ENCODE measurements around the gene ERGIC1.
A peak's percentile ranks its signal among the peaks of the same experiment; 100 is the strongest.
"Not testable (repeated sequence)": the region's sequence is repeated elsewhere in the genome, so short reads cannot be mapped to it uniquely, and the experiment has no call there.

Gene ERGIC1

GRCh38 chr5:172801179-172801671 lies 32.8 kb upstream of the ERGIC1 start:
- DNase-seq = no peak

GRCh38 chr5:172802112-172802511 lies 31.9 kb upstream of the ERGIC1 start:
- DNase-seq = no peak

GRCh38 chr5:172802567-172803176 lies 31.4 kb upstream of the ERGIC1 start:
- no peak for DNase-seq

GRCh38 chr5:172805018-172805683 lies 28.9 kb upstream of the ERGIC1 start:
- no peak for DNase-seq

- no peak for DNase-seq
These were observed 28.3 kb upstream of the ERGIC1 start for GRCh38 chr5:172805736-172806255.

DNA sequence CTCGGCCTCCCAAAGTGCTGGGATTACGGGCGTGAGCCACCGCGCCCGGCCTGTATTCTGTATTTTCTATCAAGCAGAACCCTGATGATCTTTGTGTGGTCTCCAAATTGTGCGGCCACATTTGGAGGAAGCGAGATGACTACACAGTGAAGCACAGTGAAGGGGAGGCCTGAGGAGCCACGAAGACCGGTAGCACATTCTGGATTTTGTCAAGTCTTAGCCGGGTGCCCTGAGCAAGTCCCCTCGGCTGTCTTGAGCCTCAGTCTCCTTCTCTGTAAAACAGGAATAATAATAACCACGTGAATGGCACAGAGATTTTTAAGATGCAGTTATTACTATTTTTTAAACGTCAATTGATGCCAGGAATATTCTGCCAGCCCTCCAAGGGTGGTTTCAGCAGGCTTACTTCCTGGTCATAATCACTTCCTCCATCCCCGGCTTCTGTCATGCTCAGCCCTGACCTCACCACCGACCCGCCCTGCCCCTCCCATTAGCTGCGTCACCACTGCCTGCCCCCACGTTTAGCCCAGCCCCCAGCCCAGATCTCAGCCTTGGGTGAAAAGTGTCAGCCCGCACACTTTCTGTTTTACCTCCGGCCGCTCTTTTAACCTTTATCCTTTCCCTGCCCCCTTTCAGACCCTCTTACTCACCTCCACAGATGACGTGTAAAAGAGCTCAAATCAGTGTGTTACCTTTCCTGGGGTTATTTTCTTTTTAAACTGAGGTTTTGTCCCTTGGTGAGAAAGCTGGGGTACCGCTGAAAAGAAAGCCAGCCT lies 27.0 kb upstream of the ERGIC1 start:
- peak; percentile 93 for DNase-seq

DNA sequence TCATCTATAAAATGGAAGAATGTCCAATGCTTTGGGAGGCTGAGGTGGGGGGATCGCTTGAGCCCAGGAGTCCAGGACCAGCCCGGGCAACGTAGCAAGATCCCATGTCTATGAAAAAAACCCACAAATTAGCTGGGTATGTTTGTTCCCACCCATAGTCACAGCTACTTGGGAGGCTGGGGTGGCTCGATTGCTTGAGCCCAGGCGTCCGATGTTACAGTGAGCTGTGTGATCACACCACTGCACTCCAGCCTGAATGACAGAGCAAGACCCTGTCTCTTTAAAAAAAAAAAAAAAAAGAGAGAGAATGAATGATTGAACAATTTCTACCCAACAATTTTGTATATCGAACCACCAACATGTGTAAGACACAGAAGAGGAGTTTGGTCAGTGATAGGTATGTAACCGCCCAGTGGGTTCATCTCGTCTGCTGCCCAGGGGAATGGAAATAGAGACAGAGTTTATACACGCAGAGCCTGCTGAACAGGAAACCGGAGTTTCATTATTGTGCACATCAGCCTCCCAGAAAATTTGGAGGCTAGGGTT lies 26.2 kb upstream of the ERGIC1 start:
- DNase-seq = no peak

- no peak for DNase-seq
These were observed 24.3 kb upstream of the ERGIC1 start for GRCh38 chr5:172809774-172810173.

DNA sequence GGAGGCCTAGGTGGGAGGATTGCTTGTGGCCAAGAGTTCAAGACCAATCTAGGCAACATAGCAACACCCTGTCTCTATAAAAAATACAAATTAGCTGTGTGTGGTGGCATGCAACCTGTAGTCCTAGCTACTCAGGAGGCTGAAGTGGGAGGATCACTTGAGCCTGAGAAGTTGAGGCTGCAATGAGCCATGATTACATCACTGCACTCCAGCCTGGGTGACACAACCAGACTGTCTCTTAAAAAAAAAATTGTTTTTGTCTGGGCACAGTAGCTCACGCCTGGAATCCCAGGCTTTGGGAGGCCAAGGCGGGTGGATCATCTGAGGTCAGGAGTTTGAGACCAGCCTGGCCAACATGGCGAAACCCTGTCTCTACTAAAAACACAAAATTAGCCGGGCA lies 23.1 kb upstream of the ERGIC1 start:
- not testable (repeated sequence) for DNase-seq

DNA sequence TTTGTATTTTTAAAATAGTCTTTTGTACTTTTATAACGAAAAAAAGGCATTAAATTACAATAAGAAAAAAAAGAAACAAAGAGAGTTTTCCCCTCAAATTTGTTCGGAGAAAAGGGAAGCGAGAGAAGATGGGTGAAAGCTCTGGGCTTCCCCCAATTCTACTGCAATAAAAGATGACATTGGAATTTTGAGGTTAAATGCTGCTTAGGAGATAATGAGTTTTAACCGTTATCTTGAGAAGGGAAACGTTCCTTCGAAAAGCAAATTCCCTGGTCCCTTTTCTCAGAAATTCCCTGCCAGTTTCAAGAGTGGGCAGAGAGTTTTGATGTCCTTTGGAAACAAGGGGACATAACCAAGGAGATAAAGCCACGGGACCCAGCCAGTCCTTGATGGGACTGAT lies 18.4 kb upstream of the ERGIC1 start:
- no peak for DNase-seq

- peak; percentile 34 for DNase-seq
These were observed 17.0 kb upstream of the ERGIC1 start for GRCh38 chr5:172816925-172817562.

DNA sequence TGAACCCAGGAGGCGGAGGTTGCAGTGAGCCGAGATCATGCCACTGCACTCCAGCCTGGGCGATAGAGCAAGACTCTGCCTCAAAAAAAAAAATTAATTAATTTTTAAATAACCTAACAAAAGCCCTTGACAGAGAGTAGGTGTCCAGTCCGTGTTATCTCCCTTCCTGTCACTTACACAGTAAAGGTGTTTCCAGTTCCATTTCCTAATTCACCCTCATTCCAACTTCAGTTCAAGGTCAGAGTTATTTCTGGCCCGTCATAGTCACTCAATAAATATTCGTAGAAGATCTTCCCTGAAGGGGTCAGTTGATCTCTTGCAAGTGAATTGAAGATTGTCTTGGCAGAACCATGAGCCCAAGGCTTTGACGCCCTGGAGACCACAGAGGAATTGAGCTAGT lies 16.4 kb upstream of the ERGIC1 start:
- no peak for DNase-seq

DNA sequence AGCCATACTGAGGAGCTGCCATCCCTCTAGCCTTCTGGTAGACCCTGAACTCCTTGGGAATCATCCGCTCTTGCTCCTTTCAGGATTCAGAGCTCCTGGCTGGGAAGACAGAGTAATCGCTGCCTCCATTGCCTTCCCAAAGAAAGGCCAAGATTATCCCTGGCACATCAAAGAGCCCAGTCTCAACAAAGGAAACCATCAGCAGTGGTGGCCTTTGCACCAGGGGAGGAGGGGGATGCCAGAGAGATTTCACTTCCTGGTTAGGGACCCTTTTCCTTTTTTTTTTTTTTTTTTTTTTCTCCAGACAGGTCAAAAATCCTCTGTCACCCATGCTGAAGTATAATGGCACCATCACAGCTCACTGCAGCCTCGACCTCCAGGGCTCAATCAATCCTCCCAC lies 16.0 kb upstream of the ERGIC1 start:
- no peak for DNase-seq

GRCh38 chr5:172819569-172819968 lies 14.5 kb upstream of the ERGIC1 start:
- no peak for DNase-seq

GRCh38 chr5:172820046-172820767 lies 13.8 kb upstream of the ERGIC1 start:
- no peak for DNase-seq

DNA sequence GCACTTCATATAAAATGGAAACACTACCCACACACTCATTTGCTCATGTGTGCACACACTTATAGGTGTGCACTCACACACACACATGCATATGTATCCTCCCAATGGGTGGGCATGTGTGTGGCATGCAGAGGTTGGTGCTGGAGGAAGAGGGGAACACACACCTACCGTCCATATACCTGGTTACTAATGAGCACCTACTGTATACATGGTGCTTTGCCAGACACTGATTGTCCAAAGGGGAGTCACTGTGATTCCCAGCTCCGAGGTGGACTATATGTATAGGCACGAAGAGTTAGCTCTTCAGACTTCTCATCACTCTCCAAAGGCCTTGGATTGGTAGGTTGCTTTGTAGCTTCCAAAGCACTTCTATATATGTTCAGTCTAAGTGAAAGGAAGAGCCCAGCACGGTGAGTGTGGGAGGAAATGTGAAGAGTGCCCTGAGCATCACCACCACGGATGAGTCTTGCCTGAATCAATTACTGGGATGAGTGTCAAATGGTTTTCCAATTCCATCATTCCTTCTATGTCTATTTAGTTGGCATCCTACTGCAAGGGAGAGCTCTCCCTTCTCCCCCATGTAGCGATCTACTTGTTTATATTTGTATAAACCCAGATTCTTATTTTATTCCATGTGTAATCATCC lies 12.6 kb upstream of the ERGIC1 start:
- no peak for DNase-seq

DNA sequence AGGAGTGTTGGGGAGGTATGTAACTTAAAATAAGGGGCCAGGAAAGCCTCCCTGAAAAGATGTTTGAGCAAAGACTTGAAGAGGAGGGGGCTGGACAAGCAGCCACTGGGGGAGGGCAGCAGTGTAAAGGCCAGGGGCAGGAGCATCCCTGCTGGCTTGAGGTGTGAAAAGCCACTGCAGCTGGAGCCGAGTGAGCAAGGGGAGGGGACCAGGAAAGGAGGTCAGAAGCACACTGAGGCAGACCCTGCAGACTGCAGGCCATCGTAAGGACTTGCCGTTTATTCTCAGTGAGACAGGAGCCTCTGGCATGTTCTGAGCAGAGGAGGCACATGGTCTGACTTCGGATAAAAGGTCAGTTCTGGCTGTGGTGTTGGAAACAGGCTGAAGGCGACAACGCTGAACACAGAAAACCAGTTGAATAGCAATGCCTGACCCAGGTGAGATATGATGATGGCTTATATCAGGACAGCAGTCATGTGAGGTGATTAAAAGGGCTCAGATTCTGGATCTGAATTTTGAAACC lies 10.2 kb upstream of the ERGIC1 start:
- DNase-seq = no peak

GRCh38 chr5:172825610-172826204 lies 8.3 kb upstream of the ERGIC1 start:
- no peak for DNase-seq

DNA sequence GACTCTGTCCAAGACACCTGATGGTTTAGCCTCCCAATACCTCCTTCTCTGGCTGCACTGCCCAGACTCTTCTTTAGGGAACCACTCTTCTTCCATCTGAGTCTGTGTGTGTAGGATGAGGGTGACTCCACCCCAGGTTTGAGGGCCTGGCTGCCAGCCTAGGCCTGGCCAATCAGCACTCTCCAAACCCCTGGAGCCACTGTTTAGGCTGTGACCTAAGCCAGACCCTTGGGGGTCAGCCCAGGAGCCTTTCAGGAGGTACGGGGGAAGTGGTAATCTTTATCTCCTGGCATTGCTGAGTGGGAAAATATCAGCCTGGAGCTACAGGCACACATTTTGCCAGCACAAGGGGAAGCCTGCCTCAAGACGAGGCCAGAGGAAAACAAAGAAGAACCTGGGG lies 6.2 kb upstream of the ERGIC1 start:
- no peak for DNase-seq

GRCh38 chr5:172828911-172829431 lies 5.1 kb upstream of the ERGIC1 start:
- no peak for DNase-seq

All from DMS53 (cell line).